HEK293 (cell line): ENCODE results near the gene HRNR.
"Not testable (repeated sequence)": the region's sequence is repeated elsewhere in the genome, so short reads cannot be mapped to it uniquely, and the experiment has no call there.

ENCODE experiments used
- CTCF ChIA-PET: fragments of 350-600 bp; formaldehyde crosslinking; extraction: SDS; loops from one replicate; lab custom pipeline; 2021; ENCODE audit warnings: antibody characterized with exemption; lab: Yijun Ruan, JAX
- POLR2A ChIA-PET: fragments of 300-600 bp; formaldehyde crosslinking; extraction: SDS; loops from one replicate; lab custom pipeline; 2020; ENCODE audit warnings: antibody characterized with exemption, inconsistent platforms; lab: Yijun Ruan, JAX
- H3K27ac ChIP-seq: fragments of 200-500 bp; sonication (Bioruptor generic); 2 replicates; pipeline ENCODE4 v1.5.1; 2014; ENCODE audit warnings: low read depth, low read length, control low read depth, inconsistent platforms; ENCODE audit errors: extremely low read depth
- H3K36me3 ChIP-seq, 2 experiments: fragments of 200-500 bp in 1 of 2; sonication (Bioruptor generic) in 1 of 2; 1 replicate in 1 of 2; 2 replicates in 1 of 2; pipeline ENCODE4 v1.5.1; 2014 to 2017; ENCODE audit warnings: inconsistent platforms in 2 of 2, low read length in 2 of 2; ENCODE audit not compliant: control insufficient read depth in 2 of 2, insufficient read depth in 1 of 2
- H3K4me1 ChIP-seq: fragments of 200-500 bp; sonication (Bioruptor generic); 2 replicates; pipeline ENCODE4 v1.5.1; 2014; ENCODE audit warnings: mild to moderate bottlenecking, low read length, inconsistent platforms; ENCODE audit not compliant: control insufficient read depth, insufficient read depth
- H3K4me3 ChIP-seq: 2 replicates; pipeline ENCODE4 v1.5.1; 2011; ENCODE audit warnings: low read depth, mild to moderate bottlenecking, control low read depth, low read length, moderate library complexity
- H3K9me3 ChIP-seq: fragments of 200-500 bp; sonication (Bioruptor generic); 2 replicates; pipeline ENCODE4 v1.5.1; 2014; ENCODE audit warnings: low read depth, low read length, inconsistent platforms; ENCODE audit not compliant: control insufficient read depth, insufficient read depth
- GFI1B ChIP-seq: fragments of 450-650 bp; formaldehyde crosslinking; IDR thresholded peaks from 2 replicates; pipeline ENCODE4 v1.5.1; 2016; ENCODE audit warnings: missing biosample characterization, missing genetic modification characterization
- OVOL3 ChIP-seq: fragments of 450-650 bp; formaldehyde crosslinking; IDR thresholded peaks from 2 replicates; pipeline ENCODE4 v1.5.1; 2016; ENCODE audit warnings: missing biosample characterization, missing genetic modification characterization
- SP3 ChIP-seq: fragments of 450-650 bp; formaldehyde crosslinking; IDR thresholded peaks from 2 replicates; pipeline ENCODE4 v1.5.1; 2016; ENCODE audit warnings: missing biosample characterization, missing genetic modification characterization
- ZBTB21 ChIP-seq: fragments of 450-650 bp; formaldehyde crosslinking; IDR thresholded peaks from 2 replicates; pipeline ENCODE4 v1.5.1; 2017; ENCODE audit warnings: missing biosample characterization, missing genetic modification characterization
- ZBTB48 ChIP-seq: fragments of 450-650 bp; formaldehyde crosslinking; IDR thresholded peaks from 2 replicates; pipeline ENCODE4 v1.5.1; 2016; ENCODE audit warnings: missing biosample characterization, missing genetic modification characterization
- ZNF10 ChIP-seq: fragments of 450-650 bp; formaldehyde crosslinking; IDR thresholded peaks from 2 replicates; pipeline ENCODE4 v1.5.1; 2017; ENCODE audit warnings: missing biosample characterization, missing genetic modification characterization
- ZNF133 ChIP-seq: fragments of 450-650 bp; formaldehyde crosslinking; IDR thresholded peaks from 2 replicates; pipeline ENCODE4 v1.5.1; 2016; ENCODE audit warnings: missing biosample characterization, missing genetic modification characterization
- ZNF16 ChIP-seq: fragments of 450-650 bp; formaldehyde crosslinking; IDR thresholded peaks from 2 replicates; pipeline ENCODE4 v1.5.1; 2016; ENCODE audit warnings: low read depth, missing biosample characterization, missing genetic modification characterization
- ZNF175 ChIP-seq: fragments of 450-650 bp; formaldehyde crosslinking; IDR thresholded peaks from 2 replicates; pipeline ENCODE4 v1.5.1; 2016; ENCODE audit warnings: missing biosample characterization, missing genetic modification characterization
- ZNF239 ChIP-seq: fragments of 450-650 bp; formaldehyde crosslinking; IDR thresholded peaks from 2 replicates; pipeline ENCODE4 v1.5.1; 2016; ENCODE audit warnings: missing biosample characterization, missing genetic modification characterization
- ZNF324 ChIP-seq: fragments of 450-650 bp; formaldehyde crosslinking; IDR thresholded peaks from 2 replicates; pipeline ENCODE4 v1.5.1; 2016; ENCODE audit warnings: missing biosample characterization, missing genetic modification characterization
- ZNF37A ChIP-seq: fragments of 450-650 bp; IDR thresholded peaks from 2 replicates; pipeline ENCODE4 v1.5.1; 2018; ENCODE audit warnings: missing biosample characterization, missing genetic modification characterization
- ZNF433 ChIP-seq: fragments of 450-650 bp; formaldehyde crosslinking; IDR thresholded peaks from 2 replicates; pipeline ENCODE4 v1.5.1; 2016; ENCODE audit warnings: missing biosample characterization, missing genetic modification characterization, low read depth
- ZNF501 ChIP-seq: fragments of 450-650 bp; formaldehyde crosslinking; IDR thresholded peaks from 2 replicates; pipeline ENCODE4 v1.5.1; 2016; ENCODE audit warnings: missing biosample characterization, missing genetic modification characterization
- ZNF548 ChIP-seq: fragments of 450-650 bp; formaldehyde crosslinking; IDR thresholded peaks from 2 replicates; pipeline ENCODE4 v1.5.1; 2016; ENCODE audit warnings: missing biosample characterization, missing genetic modification characterization
- ZNF555 ChIP-seq: fragments of 450-650 bp; formaldehyde crosslinking; conservative IDR thresholded peaks from 2 replicates; pipeline ENCODE4 v1.5.1; 2017; ENCODE audit warnings: missing biosample characterization, mild to moderate bottlenecking, missing genetic modification characterization, inconsistent platforms
- ZNF664 ChIP-seq: fragments of 450-650 bp; formaldehyde crosslinking; IDR thresholded peaks from 2 replicates; pipeline ENCODE4 v1.5.1; 2016; ENCODE audit warnings: missing biosample characterization, missing genetic modification characterization
- ZNF830 ChIP-seq: fragments of 450-650 bp; IDR thresholded peaks from 2 replicates; pipeline ENCODE4 v1.5.0; 2018; ENCODE audit warnings: missing biosample characterization, missing genetic modification characterization, low read depth, mild to moderate bottlenecking, moderate library complexity
- TF ChIP-seq, protein P1 (sequence below): fragments of 450-650 bp; formaldehyde crosslinking; IDR thresholded peaks from 2 replicates; pipeline ENCODE4 v1.5.1; 2016; ENCODE audit warnings: missing biosample characterization, missing genetic modification characterization
- TF ChIP-seq, protein P2 (sequence below): fragments of 450-650 bp; IDR thresholded peaks from 2 replicates; pipeline ENCODE4 v1.5.1; 2018; ENCODE audit warnings: missing biosample characterization, mild to moderate bottlenecking, missing genetic modification characterization

Gene HRNR

DNA sequence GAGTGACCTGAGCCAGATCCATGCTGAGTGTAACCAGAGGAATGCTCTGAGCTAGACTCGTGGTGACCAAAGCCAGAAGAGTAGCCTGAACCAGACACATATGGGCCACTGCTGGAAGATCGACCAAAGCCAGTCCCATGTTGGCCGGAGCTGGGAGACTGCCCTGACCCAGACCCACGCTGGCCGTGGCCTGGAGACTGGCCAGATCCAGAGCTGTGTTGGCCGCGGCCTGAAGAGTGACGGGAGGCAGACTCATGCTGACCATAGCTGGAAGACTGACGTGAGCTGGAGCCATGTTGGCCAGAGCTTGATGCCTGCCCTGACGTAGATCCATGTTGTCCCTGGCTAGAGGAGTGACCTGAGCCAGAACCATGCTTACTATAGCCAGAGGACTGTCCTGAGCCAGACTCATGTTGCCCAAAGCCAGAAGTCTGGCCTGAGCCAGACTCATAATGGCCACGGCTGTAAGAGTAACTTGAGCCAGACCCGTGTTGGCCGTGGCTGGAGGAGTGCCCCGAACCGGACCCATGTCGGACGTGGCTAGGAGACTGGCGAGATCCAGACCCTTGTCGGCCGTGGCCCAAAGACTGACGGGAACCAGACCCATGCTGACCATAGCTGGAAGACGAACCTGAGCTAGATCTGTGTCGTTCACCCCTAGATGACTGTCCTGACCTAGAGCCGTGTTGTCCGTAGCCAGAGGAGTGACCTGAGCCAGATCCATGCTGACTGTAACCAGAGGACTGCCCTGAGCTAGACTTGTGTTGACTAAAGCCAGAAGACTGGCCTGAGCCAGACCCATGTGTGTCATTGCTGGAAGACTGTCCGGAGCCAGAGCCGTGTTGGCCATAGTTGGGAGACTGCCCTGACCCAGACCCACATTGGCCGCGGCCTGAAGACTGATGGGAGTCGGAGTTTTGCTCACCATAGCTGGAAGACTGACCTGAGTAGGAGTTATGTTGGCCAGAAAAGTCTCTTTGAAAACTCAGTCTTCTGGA is 3.5 kb downstream of the HRNR start:
- no peak overlapping the region for H3K27ac ChIP-seq
- TF ChIP-seq ZNF324 (tag by site-specific recombination), result no peak
- TF ChIP-seq ZBTB48 (tag by site-specific recombination), result no peak
- TF ChIP-seq, protein P1, sequence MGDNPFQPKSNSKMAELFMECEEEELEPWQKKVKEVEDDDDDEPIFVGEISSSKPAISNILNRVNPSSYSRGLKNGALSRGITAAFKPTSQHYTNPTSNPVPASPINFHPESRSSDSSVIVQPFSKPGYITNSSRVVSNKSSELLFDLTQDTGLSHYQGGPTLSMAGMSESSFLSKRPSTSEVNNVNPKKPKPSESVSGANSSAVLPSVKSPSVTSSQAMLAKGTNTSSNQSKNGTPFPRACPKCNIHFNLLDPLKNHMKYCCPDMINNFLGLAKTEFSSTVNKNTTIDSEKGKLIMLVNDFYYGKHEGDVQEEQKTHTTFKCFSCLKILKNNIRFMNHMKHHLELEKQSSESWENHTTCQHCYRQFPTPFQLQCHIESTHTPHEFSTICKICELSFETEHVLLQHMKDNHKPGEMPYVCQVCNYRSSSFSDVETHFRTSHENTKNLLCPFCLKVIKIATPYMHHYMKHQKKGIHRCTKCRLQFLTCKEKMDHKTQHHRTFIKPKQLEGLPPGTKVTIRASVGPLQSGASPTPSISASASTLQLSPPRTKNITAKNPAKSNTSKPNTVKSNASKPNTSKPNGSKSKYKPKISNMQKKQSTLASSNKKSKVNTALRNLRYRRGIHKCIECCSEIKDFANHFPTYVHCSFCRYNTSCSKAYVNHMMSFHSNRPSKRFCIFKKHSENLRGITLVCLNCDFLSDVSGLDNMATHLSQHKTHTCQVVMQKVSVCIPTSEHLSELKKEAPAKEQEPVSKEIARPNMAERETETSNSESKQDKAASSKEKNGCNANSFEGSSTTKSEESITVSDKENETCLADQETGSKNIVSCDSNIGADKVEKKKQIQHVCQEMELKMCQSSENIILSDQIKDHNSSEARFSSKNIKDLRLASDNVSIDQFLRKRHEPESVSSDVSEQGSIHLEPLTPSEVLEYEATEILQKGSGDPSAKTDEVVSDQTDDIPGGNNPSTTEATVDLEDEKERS (tag by site-specific recombination), result no peak
- TF ChIP-seq ZNF175 (tag by site-specific recombination), result no peak
- TF ChIP-seq ZNF830 (tag by site-specific recombination), result no peak
- TF ChIP-seq ZNF133 (tag by site-specific recombination), result no peak
- no peak for TF ChIP-seq ZNF501 (tag by site-specific recombination)
- TF ChIP-seq OVOL3 (tag by site-specific recombination), result no peak
- no peak for TF ChIP-seq GFI1B (tag by site-specific recombination)
- TF ChIP-seq ZNF548 (tag by site-specific recombination), result no peak
- TF ChIP-seq ZNF433 (tag by site-specific recombination), result no peak
- TF ChIP-seq, protein P2, sequence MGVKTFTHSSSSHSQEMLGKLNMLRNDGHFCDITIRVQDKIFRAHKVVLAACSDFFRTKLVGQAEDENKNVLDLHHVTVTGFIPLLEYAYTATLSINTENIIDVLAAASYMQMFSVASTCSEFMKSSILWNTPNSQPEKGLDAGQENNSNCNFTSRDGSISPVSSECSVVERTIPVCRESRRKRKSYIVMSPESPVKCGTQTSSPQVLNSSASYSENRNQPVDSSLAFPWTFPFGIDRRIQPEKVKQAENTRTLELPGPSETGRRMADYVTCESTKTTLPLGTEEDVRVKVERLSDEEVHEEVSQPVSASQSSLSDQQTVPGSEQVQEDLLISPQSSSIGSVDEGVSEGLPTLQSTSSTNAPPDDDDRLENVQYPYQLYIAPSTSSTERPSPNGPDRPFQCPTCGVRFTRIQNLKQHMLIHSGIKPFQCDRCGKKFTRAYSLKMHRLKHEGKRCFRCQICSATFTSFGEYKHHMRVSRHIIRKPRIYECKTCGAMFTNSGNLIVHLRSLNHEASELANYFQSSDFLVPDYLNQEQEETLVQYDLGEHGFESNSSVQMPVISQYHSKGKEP (tag by site-specific recombination), result no peak
- no peak for TF ChIP-seq ZNF37A
- TF ChIP-seq ZNF16, result no peak
- TF ChIP-seq, all 188 proteins: peak for 0
- ChIA-PET CTCF (interaction anchor here (0.6 kb wide), 1 partner anchor 29 kb away, joined by 4 read pairs; no protein-coding TSS in a partner anchor), POLR2A (no interaction called here)
- no peaks in the 10 kb centered on the region for H3K4me1 ChIP-seq
- H3K4me3 ChIP-seq, result no peak overlapping the region
- H3K36me3 ChIP-seq, result no peaks in the 10 kb centered on the region
- H3K9me3 ChIP-seq, result no peaks in the 10 kb centered on the region

DNA sequence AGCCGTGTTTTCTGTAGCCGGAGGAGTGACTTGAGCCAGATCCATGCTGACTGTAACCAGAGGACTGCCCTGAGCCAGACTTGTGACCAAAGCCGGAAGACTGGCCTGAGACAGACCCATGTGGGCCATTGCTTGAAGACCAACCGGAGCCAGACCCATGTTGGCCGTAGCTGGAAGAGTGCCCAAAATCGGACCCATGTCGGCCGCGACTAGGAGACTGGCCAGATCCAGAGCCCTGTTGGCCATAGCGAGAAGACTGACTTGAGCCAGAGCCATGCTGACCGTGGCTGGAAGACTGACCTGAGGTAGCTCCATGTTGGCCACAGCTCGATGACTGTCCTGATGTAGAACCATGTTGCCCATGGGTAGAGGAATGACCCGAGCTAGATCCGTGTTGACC is 4.6 kb downstream of the HRNR start:
- H3K36me3 ChIP-seq, H3K27ac ChIP-seq, H3K4me1 ChIP-seq, POLR2A ChIA-PET, H3K9me3 ChIP-seq, H3K4me3 ChIP-seq: not testable (repeated sequence)
- CTCF ChIA-PET, result interaction anchor here (0.6 to 1.2 kb wide), 2 partner anchors 21 to 34 kb away, joined by 3 read pairs; no protein-coding TSS in a partner anchor

DNA sequence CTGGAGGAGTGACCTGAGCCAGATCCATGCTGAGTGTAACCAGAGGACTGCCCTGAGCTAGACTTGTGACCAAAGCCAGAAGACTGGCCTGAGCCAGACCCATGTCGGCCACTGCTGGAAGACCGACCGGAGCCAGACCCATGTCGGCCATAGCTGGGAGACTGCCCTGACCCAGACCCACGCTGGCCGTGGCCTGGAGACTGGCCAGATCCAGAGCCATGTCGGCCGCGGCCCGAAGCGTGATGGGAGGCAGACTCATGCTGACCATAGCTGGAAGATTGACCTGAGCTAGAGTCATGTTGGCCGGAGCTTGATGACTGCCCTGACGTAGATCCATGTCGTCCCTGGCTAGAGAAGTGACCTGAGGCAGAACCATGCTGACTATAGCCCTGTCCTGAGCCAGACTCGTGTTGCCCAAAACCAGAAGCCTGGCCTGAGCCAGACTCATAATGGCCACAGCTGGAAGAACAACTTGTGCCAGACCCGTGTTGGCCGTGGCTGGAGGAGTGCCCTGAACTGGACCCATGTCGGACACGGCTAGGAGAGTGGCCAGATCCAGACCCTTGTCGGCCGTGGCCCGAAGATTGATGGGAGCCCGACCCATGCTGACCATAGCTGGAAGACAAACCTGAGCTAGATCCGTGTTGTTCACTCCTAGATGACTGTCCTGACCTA is 5.1 kb downstream of the HRNR start:
- Histone ChIP-seq H3K4me1 (no peaks in the 10 kb centered on the region), H3K27ac (no peak overlapping the region)
- POLR2A ChIA-PET, result no interaction called here
- no peak for TF ChIP-seq ZNF664
- no peak for TF ChIP-seq SP3 (tag by site-specific recombination)
- no peak for TF ChIP-seq ZBTB21
- TF ChIP-seq ZNF239 (tag by site-specific recombination), result no peak
- TF ChIP-seq ZNF10 (tag by site-specific recombination), result no peak
- no peak for TF ChIP-seq ZNF555 (tag by site-specific recombination)
- TF ChIP-seq, all 188 proteins: peak for 0
- CTCF ChIA-PET, result interaction anchor here (0.6 to 1.2 kb wide), 2 partner anchors 21 to 33 kb away, joined by 3 read pairs; no protein-coding TSS in a partner anchor
- no peak overlapping the region for H3K4me3 ChIP-seq
- H3K36me3 ChIP-seq, result no peaks in the 10 kb centered on the region
- H3K9me3 ChIP-seq, result no peaks in the 10 kb centered on the region

DNA sequence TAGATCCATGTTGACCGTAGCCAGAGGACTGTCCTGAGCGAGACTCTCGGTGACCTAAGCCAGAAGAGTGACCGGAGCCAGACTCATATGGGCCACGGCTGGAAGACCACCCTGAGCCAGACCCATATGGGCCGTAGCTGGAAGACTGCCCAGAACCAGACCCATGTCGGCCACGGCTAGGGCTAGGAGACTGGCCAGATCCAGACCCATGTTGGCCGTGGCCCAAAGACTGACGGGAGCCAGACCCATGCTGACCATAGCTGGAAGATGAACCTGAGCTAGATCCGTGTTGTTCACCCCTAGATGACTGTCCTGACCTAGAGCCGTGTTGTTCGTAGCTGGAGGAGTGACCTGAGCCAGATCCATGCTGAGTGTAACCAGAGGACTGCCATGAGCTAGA is 8.4 kb downstream of the HRNR start:
- H3K4me1 ChIP-seq, H3K36me3 ChIP-seq, H3K27ac ChIP-seq, CTCF ChIA-PET, H3K9me3 ChIP-seq, H3K4me3 ChIP-seq, POLR2A ChIA-PET: not testable (repeated sequence)

DNA sequence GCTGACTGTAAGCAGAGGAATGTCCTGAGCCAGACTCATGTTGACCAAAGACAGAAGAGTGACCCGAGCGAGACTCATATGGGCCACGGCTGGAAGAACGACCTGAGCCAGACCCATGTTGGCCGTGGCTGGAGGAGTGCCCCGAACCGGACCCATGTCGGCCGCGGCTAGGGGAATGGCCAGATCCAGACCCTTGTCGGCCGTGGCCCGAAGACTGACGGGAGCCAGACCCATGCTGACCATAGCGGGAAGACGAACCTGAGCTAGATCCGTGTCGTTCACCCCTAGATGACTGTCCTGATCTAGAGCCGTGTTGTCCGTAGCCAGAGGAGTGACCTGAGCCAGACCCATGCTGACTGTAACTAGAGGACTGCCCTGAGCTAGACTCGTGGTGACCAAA is 9.1 kb downstream of the HRNR start:
- H3K27ac ChIP-seq, CTCF ChIA-PET, H3K36me3 ChIP-seq, POLR2A ChIA-PET, H3K4me1 ChIP-seq, H3K4me3 ChIP-seq, H3K9me3 ChIP-seq: not testable (repeated sequence)
